Activated naive CD8-positive, alpha-beta T cell treated with anti-CD3 and anti-CD28 coated beads, Interleukin-2, amount 50 U/mL, for 24 hours (primary cell): ENCODE measurements around the gene LRFN2.

Source experiments
- ATAC-seq: fragments of 150-1000 bp; cut with Tn5 transposase; one replicate; pipeline ENCODE4 v1.10.0; 2021
- DNase-seq: peaks from one replicate; pipeline ENCODE4 v3.0.0; 2021
- H3K27ac Mint-ChIP-seq: one replicate; pipeline ENCODE4 v1.8.0; 2021; ENCODE audit warnings: mild to moderate bottlenecking, mixed read lengths
- H3K27me3 Mint-ChIP-seq: one replicate; pipeline ENCODE4 v1.8.0; 2021; ENCODE audit warnings: mixed read lengths
- H3K36me3 Mint-ChIP-seq: one replicate; pipeline ENCODE4 v1.8.0; 2021; ENCODE audit warnings: low read depth, mixed read lengths
- H3K4me1 Mint-ChIP-seq: one replicate; pipeline ENCODE4 v1.8.0; 2021; ENCODE audit warnings: mixed read lengths
- H3K4me3 Mint-ChIP-seq: one replicate; pipeline ENCODE4 v1.8.0; 2021; ENCODE audit warnings: mild to moderate bottlenecking, moderate library complexity, mixed read lengths
- H3K9me3 Mint-ChIP-seq: one replicate; pipeline ENCODE4 v1.8.0; 2021; ENCODE audit warnings: mixed read lengths

The LRFN2 gene

GRCh38 chr6:40474937-40475336, 112.2 kb downstream of the LRFN2 start:
- ATAC-seq (no peak), DNase-seq (no peak)
- Mint-ChIP-seq H3K4me3 (no peak overlapping the region), H3K4me1 (no peaks in the 10 kb centered on the region), H3K27ac (no peak overlapping the region), H3K27me3 (peaks cover 4% of the 10 kb centered on the region), H3K36me3 (no peaks in the 10 kb centered on the region), H3K9me3 (no peaks in the 10 kb centered on the region)

- ATAC-seq (no peak), DNase-seq (no peak)
- H3K27ac Mint-ChIP-seq = no peak overlapping the region
- H3K4me1 Mint-ChIP-seq = no peaks in the 10 kb centered on the region
- no peak overlapping the region for H3K4me3 Mint-ChIP-seq
- no peaks in the 10 kb centered on the region for H3K9me3 Mint-ChIP-seq
- no peaks in the 10 kb centered on the region for H3K36me3 Mint-ChIP-seq
- peaks cover under 1% of the 10 kb centered on the region for H3K27me3 Mint-ChIP-seq
Measured at GRCh38 chr6:40473026-40473425, 114.1 kb downstream of the LRFN2 start.

GRCh38 chr6:40472353-40472752, 114.8 kb downstream of the LRFN2 start:
- Mint-ChIP-seq H3K27me3 (no peaks in the 10 kb centered on the region), H3K27ac (no peak overlapping the region), H3K4me3 (no peak overlapping the region), H3K9me3 (no peaks in the 10 kb centered on the region), H3K36me3 (no peaks in the 10 kb centered on the region), H3K4me1 (no peaks in the 10 kb centered on the region)
- DNase-seq (no peak), ATAC-seq (no peak)

GRCh38 chr6:40471243-40471642, 115.9 kb downstream of the LRFN2 start:
- H3K4me1 Mint-ChIP-seq = no peaks in the 10 kb centered on the region
- no peak overlapping the region for H3K4me3 Mint-ChIP-seq
- H3K27me3 Mint-ChIP-seq = no peaks in the 10 kb centered on the region
- no peaks in the 10 kb centered on the region for H3K9me3 Mint-ChIP-seq
- H3K36me3 Mint-ChIP-seq = no peaks in the 10 kb centered on the region
- H3K27ac Mint-ChIP-seq = no peak overlapping the region
- no peak for DNase-seq
- no peak for ATAC-seq

GRCh38 chr6:40469323-40469722, 117.8 kb downstream of the LRFN2 start:
- DNase-seq (no peak), ATAC-seq (no peak)
- Mint-ChIP-seq H3K9me3 (no peaks in the 10 kb centered on the region), H3K4me3 (no peak overlapping the region), H3K4me1 (no peaks in the 10 kb centered on the region), H3K27me3 (no peaks in the 10 kb centered on the region), H3K27ac (no peak overlapping the region), H3K36me3 (no peaks in the 10 kb centered on the region)

- DNase-seq (no peak), ATAC-seq (no peak)
- no peak overlapping the region for H3K4me3 Mint-ChIP-seq
- H3K4me1 Mint-ChIP-seq = no peaks in the 10 kb centered on the region
- H3K27me3 Mint-ChIP-seq = no peaks in the 10 kb centered on the region
- H3K36me3 Mint-ChIP-seq = no peaks in the 10 kb centered on the region
- H3K27ac Mint-ChIP-seq = no peak overlapping the region
- no peaks in the 10 kb centered on the region for H3K9me3 Mint-ChIP-seq
Measured at GRCh38 chr6:40466986-40467539, 120.1 kb downstream of the LRFN2 start.

GRCh38 chr6:40461643-40462042, 125.5 kb downstream of the LRFN2 start:
- no peak for DNase-seq
- Mint-ChIP-seq H3K36me3 (no peaks in the 10 kb centered on the region), H3K9me3 (no peaks in the 10 kb centered on the region), H3K27ac (no peak overlapping the region), H3K27me3 (no peaks in the 10 kb centered on the region), H3K4me1 (no peaks in the 10 kb centered on the region), H3K4me3 (no peak overlapping the region)
- no peak for ATAC-seq

- H3K9me3 Mint-ChIP-seq = no peaks in the 10 kb centered on the region
- H3K27ac Mint-ChIP-seq = no peak overlapping the region
- H3K36me3 Mint-ChIP-seq = no peaks in the 10 kb centered on the region
- DNase-seq (no peak), ATAC-seq (no peak)
- H3K27me3 Mint-ChIP-seq = no peaks in the 10 kb centered on the region
- H3K4me1 Mint-ChIP-seq = no peaks in the 10 kb centered on the region
- H3K4me3 Mint-ChIP-seq = no peak overlapping the region
Measured at GRCh38 chr6:40460380-40460779, 126.8 kb downstream of the LRFN2 start.

GRCh38 chr6:40457261-40457660, 129.9 kb downstream of the LRFN2 start:
- ATAC-seq = no peak
- no peak overlapping the region for H3K4me3 Mint-ChIP-seq
- no peak overlapping the region for H3K27ac Mint-ChIP-seq
- no peaks in the 10 kb centered on the region for H3K4me1 Mint-ChIP-seq
- H3K9me3 Mint-ChIP-seq = no peaks in the 10 kb centered on the region
- H3K27me3 Mint-ChIP-seq = no peaks in the 10 kb centered on the region
- DNase-seq = no peak
- no peaks in the 10 kb centered on the region for H3K36me3 Mint-ChIP-seq

GRCh38 chr6:40456390-40457013, 130.7 kb downstream of the LRFN2 start:
- ATAC-seq = no peak
- no peaks in the 10 kb centered on the region for H3K36me3 Mint-ChIP-seq
- DNase-seq = no peak
- H3K9me3 Mint-ChIP-seq = no peaks in the 10 kb centered on the region
- H3K27ac Mint-ChIP-seq = no peak overlapping the region
- no peaks in the 10 kb centered on the region for H3K4me1 Mint-ChIP-seq
- H3K4me3 Mint-ChIP-seq = no peak overlapping the region
- no peaks in the 10 kb centered on the region for H3K27me3 Mint-ChIP-seq

- Mint-ChIP-seq H3K4me1 (no peaks in the 10 kb centered on the region), H3K4me3 (no peak overlapping the region)
- ATAC-seq = no peak
Measured at GRCh38 chr6:40455686-40456389, 131.3 kb downstream of the LRFN2 start.

GRCh38 chr6:40450483-40450882, 136.7 kb downstream of the LRFN2 start:
- ATAC-seq = no peak
- no peaks in the 10 kb centered on the region for H3K27me3 Mint-ChIP-seq
- no peak overlapping the region for H3K27ac Mint-ChIP-seq
- no peak for DNase-seq
- no peaks in the 10 kb centered on the region for H3K36me3 Mint-ChIP-seq
- H3K4me1 Mint-ChIP-seq = no peaks in the 10 kb centered on the region
- H3K4me3 Mint-ChIP-seq = no peak overlapping the region
- H3K9me3 Mint-ChIP-seq = no peaks in the 10 kb centered on the region

More at GRCh38 chr6:40455686-40456389, 131.3 kb downstream of the LRFN2 start:
- Mint-ChIP-seq H3K36me3 (no peaks in the 10 kb centered on the region), H3K9me3 (no peaks in the 10 kb centered on the region), H3K27me3 (no peaks in the 10 kb centered on the region), H3K27ac (no peak overlapping the region)
- DNase-seq = no peak

GRCh38 chr6:40444811-40445210, 142.4 kb downstream of the LRFN2 start:
- H3K9me3 Mint-ChIP-seq = no peaks in the 10 kb centered on the region
- ATAC-seq = no peak
- no peaks in the 10 kb centered on the region for H3K36me3 Mint-ChIP-seq
- H3K27me3 Mint-ChIP-seq = no peaks in the 10 kb centered on the region
- DNase-seq = no peak
- H3K4me1 Mint-ChIP-seq = no peaks in the 10 kb centered on the region
- H3K27ac Mint-ChIP-seq = no peak overlapping the region
- H3K4me3 Mint-ChIP-seq = no peak overlapping the region

GRCh38 chr6:40444312-40444711, 142.9 kb downstream of the LRFN2 start:
- Mint-ChIP-seq H3K36me3 (no peaks in the 10 kb centered on the region), H3K9me3 (no peaks in the 10 kb centered on the region), H3K4me1 (no peaks in the 10 kb centered on the region), H3K27me3 (no peaks in the 10 kb centered on the region), H3K4me3 (no peak overlapping the region), H3K27ac (no peak overlapping the region)
- ATAC-seq (no peak), DNase-seq (no peak)

GRCh38 chr6:40443842-40444241, 143.3 kb downstream of the LRFN2 start:
- no peaks in the 10 kb centered on the region for H3K4me1 Mint-ChIP-seq
- no peak for DNase-seq
- ATAC-seq = no peak
- no peaks in the 10 kb centered on the region for H3K27me3 Mint-ChIP-seq
- no peak overlapping the region for H3K27ac Mint-ChIP-seq
- H3K36me3 Mint-ChIP-seq = no peaks in the 10 kb centered on the region
- no peaks in the 10 kb centered on the region for H3K9me3 Mint-ChIP-seq
- no peak overlapping the region for H3K4me3 Mint-ChIP-seq
